Stimulated activated CD8-positive, alpha-beta memory T cell treated with anti-CD3 and anti-CD28 coated beads, Interleukin-15, amount 100 ng/mL, for 4 hours (primary cell): ENCODE measurements around the gene DDX17.
"Not testable (repeated sequence)": the region's sequence is repeated elsewhere in the genome, so short reads cannot be mapped to it uniquely, and the experiment has no call there.

Experiments
- DNase-seq, 2 donors: peaks; one replicate each; pipeline ENCODE4 v3.0.0-alpha.2; 2020; ENCODE audit warnings: low read depth in 2 of 2

Gene DDX17

DNA sequence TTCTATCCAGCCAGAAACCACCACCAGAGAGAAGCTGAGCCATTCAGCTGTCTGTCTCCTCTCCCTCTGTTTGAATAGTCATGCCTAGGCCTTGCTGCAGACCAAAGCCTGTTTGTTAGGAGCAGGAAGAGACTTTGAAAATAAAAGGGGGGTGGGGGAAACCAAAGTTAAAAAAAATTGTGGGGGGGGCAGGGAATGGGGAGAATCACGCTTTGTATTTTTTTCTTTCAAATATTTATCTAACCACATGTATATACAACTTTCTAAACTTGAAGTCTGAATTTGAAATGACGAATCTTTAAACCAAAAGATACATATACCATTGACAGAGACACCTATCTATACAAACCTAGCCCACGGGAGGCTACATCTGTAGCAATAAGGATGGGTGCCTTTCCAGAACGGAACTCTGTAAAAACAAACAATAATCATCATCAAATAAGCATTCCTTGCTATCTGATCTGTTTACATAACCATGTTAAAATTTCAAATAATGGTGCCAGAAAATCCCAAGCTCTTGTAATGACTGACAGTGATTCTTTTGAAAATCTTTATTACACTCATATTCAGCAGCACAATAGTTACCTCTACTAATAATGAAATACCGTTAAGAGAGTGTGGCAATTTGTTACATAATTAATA lies 14.3 kb downstream of the DDX17 start:
- no peak for DNase-seq

DNA sequence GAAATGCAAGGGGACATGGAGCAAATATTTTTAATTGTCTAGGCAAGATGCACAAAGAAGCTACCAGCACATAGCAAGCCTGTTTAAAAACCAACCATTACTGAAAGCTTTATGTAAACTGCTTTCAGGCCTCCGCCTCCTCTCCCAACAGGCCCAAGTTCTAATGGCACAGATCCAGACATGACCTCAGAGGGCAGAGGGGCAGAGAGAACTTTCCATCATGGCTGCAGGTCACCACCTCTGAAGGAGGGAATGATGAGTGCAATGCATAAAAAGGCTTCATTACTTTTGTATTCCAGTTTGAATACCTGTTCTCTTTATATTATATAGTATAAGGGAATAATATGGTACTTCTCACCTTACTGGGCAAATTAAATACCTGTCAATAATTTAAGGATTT lies 15.2 kb downstream of the DDX17 start:
- DNase-seq: no peak

DNA sequence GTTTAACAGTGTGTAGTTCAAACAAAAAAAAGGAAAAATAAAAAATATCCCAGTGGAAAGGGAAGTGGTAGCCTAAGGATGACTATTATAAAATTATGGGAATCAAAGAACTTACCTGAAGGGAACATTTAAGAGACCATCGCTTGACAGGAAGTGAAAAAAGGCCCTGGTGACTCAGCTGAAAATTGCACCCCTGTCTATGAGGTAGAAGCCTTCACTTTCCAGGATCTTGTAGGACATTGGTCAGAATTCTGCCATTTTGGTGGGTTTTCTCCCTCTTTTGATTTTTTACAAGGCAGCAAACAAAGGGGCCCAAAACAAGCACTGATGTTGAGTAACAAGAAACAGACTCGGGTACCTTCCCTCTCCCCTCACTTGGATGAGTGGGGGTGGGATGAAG lies 15.6 kb downstream of the DDX17 start:
- DNase-seq: no peak

DNA sequence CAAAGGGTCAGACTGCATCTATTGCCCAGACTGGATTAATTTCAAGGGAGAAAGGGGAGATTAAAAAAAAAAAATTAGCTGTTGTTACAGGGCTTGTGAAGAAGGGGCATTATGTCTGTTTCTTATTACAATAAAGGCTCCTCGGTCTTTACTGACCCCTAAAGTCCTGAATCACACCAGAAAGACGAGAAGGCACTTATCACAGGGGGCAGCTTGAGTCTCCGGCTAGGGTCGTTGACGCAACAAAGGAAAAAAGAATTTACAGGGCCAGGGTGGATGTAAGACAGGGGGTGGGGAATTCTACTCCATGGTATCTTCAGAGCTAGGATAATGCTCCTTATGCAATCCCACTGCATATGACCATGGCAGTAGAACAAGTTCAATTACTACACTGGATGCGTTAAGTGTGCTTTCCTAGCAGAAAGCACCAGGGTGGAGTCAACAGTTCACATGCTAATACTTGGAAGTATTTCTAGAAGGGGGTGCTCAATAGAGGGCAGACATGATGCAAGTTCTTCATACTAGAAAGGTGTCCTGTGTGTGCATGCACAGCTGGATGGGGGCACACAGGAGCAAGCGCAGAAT lies 16.5 kb downstream of the DDX17 start:
- DNase-seq: no peak

DNA sequence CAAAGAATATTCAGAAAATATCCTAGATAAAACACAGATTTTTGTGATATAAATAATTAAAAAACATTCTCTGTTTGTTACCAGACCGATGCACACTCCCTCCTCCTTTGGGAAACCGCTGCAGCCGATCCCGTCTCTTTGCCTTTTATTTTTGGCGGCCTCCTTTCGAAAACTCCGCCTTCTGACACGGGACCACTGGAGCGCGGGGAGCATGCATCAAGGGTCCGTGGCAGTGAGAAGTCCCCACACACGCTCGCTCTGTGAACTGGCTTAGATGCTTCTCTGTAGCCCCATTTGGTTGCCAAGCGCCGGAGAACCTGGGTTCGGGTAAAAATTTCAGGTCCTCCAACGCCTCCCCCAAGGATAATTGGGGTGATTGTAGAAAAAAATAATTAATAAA lies 17.0 kb downstream of the DDX17 start:
- DNase-seq: no peak

DNA sequence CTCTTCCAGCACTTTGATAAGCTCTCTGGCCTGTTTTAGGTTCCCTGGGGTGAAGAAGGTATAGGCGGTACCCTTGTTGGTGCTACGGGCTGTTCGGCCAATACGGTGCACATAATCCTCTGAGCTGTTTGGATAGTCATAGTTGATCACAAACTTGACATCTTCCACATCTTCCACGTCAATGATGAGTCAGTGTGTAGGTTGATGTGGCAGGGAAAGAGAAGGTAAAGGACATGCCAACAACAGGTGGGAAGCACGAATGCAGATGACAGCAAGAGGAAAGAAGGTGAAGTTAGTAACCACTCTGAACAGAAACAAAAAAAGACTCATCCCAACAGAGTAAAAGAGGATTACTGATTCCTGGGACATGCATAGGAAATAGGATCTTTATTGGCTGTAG lies 18.2 kb downstream of the DDX17 start:
- no peak for DNase-seq

DNA sequence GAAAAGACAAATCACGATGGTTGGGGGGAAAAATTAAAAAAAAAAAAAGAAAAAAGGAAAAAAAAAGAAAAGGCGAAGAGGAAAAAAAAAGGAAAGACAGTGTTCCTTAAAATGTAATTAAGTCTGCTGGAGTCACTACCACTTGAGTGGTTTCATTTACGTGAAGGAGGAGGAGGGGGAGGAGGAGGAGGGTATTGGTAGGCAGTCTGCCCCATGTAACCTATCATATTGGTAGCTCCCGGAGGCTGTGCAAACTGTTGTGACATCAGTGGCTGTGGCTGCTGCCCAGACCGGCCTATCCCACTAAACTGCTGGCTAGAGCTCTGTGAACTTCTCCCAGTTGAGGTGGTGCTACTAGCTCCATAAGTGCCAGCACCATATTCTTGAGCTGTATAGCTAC lies 20.3 kb downstream of the DDX17 start:
- no peak for DNase-seq

DNA sequence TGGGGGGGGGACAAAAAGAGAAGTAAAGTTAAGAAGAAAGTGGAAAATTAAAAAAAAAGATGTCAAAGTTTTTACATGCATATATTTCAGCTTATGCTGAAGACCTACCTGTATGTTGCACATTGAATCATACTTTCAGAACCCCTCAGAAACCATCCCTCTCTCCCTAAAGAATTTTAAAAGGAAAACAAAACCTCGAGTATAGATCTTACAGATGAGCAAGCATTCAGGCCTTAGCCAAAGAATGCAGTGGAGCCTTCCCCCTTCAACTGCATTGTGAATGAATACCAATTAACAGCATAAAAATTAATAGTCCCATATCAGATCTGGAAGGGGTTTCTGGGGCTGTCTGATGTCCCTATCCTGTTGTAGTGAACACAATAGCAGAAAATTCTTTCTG lies 21.9 kb downstream of the DDX17 start:
- DNase-seq: no peak

DNA sequence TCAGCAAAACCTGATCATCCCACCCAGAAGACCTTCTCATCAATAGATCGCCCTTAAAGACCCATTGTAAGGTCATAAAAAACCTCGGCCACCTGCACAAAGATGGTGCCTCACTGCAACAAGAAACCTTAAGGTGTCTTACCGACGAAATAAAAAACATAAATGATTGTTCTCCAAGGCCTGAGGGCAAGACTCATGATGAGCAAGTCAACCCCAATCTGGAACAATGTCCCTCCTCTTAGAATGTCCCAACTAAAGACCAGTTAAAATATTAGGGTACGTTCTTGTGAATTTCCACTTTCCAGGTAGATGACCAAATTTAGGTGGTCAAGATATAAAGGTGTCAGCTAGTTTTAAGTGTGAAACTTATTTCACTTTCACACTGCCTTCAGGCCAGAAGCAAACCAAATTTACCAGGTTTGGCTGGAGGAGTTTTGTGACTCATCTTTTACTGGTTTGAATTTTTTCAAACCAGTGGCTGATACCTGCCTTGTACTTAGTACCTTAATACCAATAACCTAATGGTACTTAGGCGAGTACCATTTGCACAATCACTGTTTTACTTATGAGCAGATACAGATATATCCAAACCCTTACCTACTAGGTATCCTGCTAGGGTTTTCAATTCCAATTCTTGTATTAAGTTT lies 23.3 kb downstream of the DDX17 start:
- no peak for DNase-seq

DNA sequence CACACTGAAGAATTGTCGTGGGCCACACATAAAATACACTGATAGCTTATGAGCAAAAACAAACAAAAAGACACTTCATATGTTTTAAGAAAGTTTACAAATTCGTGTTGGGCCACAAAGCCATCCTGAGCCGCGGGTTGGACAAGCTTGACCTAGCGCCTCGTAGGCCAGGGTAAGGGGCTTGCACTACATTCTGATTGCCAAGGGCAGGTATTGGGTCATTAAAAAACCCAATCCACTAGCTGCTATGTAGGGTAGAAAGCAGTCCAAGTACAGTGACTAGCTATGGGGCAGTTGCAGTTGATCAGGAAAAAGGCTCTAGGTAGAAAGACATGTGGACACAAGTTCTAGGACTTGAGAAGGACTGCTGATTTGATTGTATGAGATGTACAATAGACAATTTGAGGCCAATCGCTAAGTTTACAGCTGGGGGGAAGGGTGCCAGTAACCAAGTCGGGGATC lies 24.2 kb downstream of the DDX17 start:
- DNase-seq: no peak

DNA sequence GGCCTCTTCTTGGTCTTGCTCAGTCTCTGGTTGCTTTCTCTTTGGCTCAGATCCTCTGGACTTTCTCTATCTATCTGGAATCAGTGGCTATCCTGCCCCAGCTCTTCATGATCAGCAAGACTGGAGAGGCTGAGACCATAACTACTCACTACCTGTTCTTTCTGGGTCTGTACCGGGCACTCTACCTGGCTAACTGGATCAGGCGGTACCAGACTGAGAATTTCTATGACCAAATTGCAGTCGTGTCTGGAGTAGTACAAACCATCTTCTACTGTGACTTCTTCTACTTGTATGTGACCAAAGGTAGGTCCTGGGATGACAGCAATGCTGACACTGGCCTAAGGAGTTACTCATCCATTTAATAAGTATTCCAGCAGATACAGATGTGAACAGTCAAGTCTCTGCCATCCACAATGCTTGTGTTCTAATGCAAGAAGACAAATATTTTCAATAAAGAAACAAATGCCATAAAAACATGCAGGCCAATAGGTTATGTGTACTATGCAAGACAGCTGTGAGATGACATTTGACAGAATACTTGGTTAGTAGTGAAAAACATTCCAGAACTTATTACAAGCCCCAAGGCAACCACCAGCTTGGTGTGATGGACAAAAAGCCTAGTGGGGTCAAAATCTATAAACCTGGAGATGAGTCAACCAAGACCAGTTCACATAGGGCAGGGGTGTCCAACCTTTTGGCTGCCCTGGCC lies 24.8 kb downstream of the DDX17 start:
- no peak for DNase-seq

DNA sequence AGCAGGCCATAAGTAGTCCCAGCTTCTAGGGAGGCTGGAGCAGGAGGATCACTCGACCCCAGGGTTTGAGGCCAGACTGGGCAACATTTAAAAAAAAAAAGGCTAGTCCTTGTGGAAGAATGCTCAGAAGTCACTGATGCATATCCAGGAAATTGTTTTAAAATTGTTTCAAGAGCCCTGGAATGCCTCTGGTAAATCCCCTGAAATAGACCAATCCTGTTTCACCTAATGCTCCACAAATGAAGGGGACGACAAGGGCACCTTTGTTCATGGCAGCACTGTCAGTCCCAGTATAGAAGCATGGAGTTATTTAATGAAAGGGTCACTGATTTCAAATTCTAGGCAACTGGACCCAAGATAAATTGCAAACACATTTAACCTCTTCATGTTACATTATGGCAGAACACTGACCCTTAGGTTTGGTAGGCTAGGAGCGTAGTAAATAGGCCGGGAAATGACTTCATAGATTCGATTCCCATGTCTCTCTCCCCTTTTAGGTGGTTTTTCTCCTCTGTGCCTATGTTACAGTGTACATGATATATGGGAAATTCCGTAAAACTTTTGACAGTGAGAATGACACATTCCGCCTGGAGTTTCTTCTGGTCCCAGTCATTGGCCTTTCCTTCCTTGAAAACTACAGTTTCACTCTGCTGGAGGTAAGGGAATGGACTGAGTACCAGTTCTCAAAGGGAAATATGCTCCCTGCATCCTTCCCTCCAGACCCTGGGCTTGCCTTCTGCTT lies 26.8 kb downstream of the DDX17 start:
- DNase-seq: no peak

DNA sequence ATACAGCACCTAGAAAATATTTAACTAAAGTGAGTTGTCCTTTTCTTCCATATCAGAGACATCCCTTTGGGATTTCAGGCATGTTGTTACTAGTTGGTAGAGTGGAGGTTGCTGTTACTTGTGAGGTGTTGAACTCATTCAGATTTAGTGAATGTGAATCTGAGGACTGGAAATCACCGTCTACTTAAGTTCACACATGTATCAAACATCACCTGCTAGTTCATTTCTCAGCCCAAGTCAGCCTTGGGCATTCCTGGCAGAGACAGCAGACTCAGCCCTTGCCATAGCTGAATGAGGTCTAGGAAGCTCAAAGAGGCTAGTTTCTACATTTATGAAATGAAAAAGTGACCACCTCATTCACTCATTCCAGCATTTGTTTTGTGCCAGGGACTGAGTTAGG lies 28.5 kb downstream of the DDX17 start:
- DNase-seq: no peak

DNA sequence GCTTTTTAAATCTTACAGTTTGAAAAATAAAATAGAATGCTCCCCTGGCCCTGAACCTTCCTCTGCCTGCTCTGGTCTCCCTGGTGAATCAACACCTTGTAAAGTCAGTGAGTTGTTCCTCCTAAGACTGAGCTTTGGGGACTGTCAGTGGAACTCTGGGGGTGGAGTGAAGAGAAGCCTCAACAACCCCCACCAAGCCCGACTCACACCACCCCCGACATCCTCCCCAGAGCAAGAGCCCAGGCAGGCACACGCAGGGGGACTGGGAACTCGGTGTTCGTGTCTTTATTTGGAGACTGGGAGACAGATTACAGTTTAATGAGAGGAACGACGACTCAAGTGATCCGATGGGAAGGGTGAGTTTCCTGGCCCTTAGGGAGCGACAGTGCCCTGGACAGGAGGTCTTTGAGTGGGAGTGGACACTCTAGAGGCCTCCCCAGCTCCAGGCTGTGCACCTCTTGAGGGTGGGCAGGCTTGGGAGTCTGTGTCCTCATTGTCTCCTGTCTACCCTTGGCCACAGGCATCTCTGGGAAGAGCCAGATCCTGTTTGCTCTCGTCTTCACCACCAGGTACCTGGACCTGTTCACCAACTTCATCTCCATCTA lies 32.0 kb downstream of the DDX17 start:
- no peak for DNase-seq

DNA sequence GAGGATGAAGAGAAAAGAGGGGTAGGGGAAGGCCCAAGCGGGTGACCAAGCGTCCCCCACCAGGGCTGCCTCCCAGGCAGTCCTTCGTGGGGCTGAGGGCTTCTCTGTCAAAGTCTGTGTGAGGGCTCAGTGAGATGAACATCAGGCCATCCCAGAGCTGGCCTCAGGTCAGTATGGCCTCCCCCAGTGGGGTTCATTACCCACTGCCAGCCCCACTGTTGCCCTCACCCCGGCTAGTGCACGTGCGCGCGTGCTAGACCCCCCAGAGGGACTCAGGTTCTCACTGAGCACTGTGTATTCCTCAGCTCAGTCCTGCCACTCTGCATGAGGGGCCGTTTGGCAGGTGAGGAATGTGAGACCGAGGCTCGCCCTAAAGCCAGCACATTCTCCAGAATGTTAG lies 34.9 kb downstream of the DDX17 start:
- DNase-seq: no peak

DNA sequence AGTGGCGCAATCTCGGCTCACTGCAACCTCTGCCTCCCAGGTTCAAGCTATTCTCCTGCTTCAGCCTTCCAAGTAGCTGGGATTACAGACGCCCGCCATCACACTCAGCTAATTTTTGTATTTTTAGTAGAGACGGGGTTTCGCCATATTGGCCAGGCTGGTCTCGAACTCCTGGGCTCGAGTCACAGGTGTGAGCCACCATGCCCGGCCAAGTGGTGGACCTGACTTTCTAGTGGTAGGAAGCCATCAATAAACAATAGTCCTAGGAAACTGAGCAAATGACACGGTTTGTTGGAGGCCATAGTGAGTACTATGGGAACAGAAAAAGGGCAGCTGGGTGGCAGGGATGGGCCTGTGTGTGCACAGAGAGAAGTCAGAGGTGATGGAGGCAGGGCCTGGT lies 35.9 kb downstream of the DDX17 start:
- not testable (repeated sequence) for DNase-seq

DNA sequence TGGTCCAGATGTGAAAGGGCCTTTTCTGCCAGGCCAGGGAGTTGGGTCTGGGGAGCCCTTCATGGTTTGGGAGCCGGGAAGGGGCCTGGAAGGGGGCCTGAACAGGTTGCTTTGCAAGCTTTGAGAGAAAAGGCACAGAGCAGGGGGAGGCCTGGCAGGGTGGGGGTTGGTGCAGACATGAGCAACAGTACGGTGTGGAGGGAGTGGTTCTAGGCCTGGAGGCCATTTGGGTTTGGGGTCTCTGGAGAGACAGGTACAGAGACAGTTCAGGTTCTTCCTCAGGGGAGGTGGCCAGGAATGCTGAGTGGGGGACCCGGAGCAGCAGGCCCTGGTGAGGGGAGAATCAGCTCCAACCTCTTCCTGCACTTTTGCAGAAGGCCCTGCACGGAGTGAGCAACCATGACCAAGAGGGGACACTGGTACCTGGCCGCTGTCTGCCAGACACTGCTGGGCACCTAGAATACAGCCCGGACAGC lies 36.8 kb downstream of the DDX17 start:
- no peak for DNase-seq

DNA sequence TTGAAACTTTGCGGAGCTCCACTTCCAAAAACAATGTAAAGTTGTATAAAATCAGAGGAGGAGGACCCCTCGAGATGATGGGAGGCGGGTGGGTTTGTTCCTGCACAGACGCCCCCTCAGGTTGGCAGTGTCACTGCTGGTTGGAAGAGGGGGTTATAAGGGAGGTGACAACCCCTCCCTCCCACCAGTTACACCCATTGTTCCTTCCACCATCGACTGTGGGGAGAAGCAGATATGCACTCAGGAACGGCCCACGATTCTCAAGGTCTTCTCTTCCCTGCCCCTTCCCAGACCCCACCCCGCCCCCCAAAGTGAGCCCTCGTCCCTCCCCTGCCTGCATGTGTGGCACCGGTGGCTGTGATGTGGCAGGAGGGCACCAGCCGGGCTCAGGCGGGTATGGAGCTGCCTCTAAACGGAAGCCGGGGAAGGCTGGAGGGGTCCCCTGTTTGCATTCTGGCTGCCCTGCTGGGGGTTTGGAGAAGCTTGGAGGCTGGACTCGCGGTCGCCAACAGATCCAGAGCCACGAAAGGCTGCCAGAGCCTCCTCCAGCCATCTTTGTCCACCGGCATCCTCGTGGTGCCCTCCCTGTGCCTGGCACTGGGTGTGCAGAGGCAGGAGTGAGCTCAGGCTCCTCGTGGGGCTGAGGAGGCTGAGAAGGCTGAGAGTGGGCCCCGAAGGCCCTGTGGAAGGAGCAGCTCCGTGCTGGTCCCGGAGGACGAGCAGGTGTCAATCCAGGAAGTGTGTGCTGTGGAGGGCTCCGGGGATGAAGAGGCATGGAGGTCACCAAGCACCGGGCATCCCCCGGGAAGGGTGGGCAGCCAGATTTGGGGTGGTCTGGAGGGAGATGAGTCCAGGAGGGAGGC lies 37.4 kb downstream of the DDX17 start:
- no peak for DNase-seq

DNA sequence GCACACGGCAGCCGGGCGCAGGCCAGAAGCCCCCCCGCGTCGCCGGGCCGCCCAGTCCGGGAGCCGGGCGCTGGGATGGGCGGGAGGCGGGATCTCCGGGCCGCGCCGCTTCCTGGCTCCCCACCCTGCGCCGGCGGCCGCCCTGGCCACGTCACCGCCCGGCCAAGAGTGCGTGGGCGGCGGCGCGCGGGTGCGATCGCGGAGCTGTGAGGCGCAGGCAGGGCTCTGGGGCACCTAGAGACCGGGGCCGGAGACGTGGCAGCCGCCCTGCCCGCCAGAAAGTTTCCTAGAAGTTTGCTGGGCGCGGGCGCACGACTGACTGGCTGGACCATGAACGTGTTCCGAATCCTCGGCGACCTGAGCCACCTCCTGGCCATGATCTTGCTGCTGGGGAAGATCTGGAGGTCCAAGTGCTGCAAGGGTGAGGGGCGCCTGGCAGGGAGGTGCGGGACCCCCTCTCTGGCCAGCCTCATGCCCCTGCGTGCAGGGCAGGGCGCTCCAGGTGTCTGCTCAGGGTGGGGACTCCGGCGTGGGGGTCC lies 38.1 kb downstream of the DDX17 start, which contains the start of gene KDELR3:
Gene KDELR3 (plus strand): TSS at position 193 of the 539 bp plus-strand sequence. CDS start 138 bp downstream, at position 331.
- DNase-seq: peak; percentile 25 to 34

DNA sequence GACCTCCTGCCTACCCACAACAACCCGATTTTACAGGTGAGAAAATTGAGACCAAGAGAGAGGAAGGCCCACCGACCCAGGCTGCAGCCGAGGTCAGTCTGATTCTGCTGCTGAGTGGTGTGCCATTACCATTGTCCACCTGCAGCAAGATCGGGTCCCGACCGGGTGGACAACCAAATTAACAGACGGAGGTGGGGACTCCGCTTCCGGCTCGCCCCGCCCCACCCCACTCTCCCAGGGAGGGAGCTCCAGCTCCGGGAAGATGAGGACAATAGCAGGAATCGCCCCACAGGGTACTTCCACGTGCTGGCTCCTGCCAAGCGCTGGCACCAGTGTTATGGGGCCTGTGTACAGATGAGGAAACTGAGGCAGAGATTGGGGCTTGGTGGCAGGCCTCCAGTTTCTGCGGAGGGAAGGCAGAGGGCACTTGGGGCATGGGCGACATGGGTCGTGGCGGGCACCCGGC lies 38.6 kb downstream of the DDX17 start:
- no peak for DNase-seq
